Measurements from ENCODE around the gene SAPCD2.

The SAPCD2 gene

DNA sequence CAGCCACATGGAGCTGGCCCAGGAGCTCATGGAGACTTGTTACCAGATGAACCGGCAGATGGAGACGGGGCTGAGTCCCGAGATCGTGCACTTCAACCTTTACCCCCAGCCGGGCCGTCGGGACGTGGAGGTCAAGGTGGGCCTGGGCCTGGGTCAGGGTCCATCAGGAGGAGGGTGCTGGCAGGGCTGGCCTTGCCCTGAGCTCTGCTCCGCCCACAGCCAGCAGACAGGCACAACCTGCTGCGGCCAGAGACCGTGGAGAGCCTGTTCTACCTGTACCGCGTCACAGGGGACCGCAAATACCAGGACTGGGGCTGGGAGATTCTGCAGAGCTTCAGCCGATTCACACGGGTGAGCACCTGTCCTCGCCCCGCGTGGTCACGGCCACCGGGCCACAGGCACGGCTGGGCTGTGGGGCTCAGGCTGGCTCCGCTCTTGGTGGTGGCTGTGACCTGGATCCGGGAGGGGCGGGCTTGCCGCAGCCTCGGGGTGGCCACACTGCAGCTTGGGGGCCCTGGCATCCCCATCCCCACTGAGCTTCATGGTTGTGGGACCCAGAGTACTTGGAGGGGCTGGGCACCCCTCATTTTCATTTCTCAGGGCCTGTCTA lies 37.1 kb upstream of the SAPCD2 start:
- no peaks in the 10 kb centered on the region for H3K4me1 ChIP-seq (ENCODE audit: control extremely low read depth in 1 of 4, control insufficient read depth in 4 of 4, insufficient read depth in 4 of 4, low read length in 3 of 4)
- peaks cover 0 to 95% (median 61%) of the 10 kb centered on the region in 4 experiments for H3K36me3 ChIP-seq (ENCODE audit: control insufficient read depth in 4 of 4, insufficient read depth in 4 of 4, low read length in 3 of 4)
- CTCF ChIA-PET, result interaction anchor here (0.9 to 1.8 kb wide), 4 partner anchors 11 to 65 kb away, joined by 3 to 7 read pairs (median 5); no protein-coding TSS in a partner anchor
- no peak overlapping the region for H3K27ac ChIP-seq (ENCODE audit: insufficient read depth in 1 of 2, low read depth in 1 of 2, low read length in 2 of 2, poor library complexity in 1 of 2, severe bottlenecking in 2 of 2)
- no peak for DNase-seq
- H3K27me3 ChIP-seq (replicated peaks in 2 of 5; ENCODE audit: control insufficient read depth in 4 of 5, insufficient read depth in 5 of 5, low read length in 4 of 5), result no peaks in the 10 kb centered on the region
- POLR2A ChIA-PET, result no interaction called here
- H3K4me3 ChIP-seq (ENCODE audit: control insufficient read depth in 1 of 7, extremely low read depth in 1 of 7, insufficient read depth in 4 of 7, low read depth in 2 of 7, low read length in 6 of 7), result no peak overlapping the region
- WGBS (ENCODE audit: insufficient coverage), result 98% methylated on average over 27 of the region's 27 CpGs
- H3K9me3 ChIP-seq (ENCODE audit: control extremely low read depth in 1 of 5, control insufficient read depth in 4 of 5, insufficient read depth in 2 of 5, low read depth in 1 of 5, low read length in 4 of 5), result peaks cover 0 to 10% (median 1%) of the 10 kb centered on the region in 5 experiments

DNA sequence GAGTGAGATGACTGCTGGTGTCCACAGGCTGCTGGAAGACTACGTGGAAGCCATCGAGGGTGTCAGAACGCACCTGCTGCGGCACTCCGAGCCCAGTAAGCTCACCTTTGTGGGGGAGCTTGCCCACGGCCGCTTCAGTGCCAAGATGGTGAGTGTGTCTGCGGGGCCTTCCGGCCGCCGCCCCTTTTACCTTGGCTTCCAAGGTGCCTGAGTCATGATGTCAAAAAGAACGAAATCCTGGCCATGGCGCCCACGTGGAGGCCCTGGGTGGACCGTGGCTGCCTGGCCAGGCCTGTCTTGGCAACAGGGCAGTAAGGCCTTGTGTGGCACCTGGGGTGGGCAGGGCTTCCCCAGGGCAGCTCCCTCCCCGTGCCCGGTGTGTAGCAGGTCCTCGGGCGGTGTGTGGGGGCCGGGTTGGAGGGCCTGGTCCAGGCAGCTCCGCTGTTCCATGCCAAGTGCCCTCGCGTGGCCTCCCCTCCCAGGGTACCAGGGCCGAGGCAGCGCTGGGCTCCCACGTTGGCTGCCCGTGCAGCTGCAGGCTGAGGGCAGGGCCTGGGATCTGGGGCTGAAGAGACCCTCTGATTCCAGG lies 36.4 kb upstream of the SAPCD2 start:
- H3K4me1 ChIP-seq (ENCODE audit: control extremely low read depth in 1 of 4, control insufficient read depth in 4 of 4, insufficient read depth in 4 of 4, low read length in 3 of 4), result no peaks in the 10 kb centered on the region
- H3K4me3 ChIP-seq (ENCODE audit: control insufficient read depth in 1 of 7, extremely low read depth in 1 of 7, insufficient read depth in 4 of 7, low read depth in 2 of 7, low read length in 6 of 7), result no peak overlapping the region
- peaks cover 0 to 17% (median 4%) of the 10 kb centered on the region in 5 experiments for H3K9me3 ChIP-seq (ENCODE audit: control extremely low read depth in 1 of 5, control insufficient read depth in 4 of 5, insufficient read depth in 2 of 5, low read depth in 1 of 5, low read length in 4 of 5)
- WGBS (ENCODE audit: insufficient coverage), result 97% methylated on average over 23 of the region's 27 CpGs
- H3K27ac ChIP-seq (ENCODE audit: insufficient read depth in 1 of 2, low read depth in 1 of 2, low read length in 2 of 2, poor library complexity in 1 of 2, severe bottlenecking in 2 of 2), result no peak overlapping the region
- H3K27me3 ChIP-seq (replicated peaks in 2 of 5; ENCODE audit: control insufficient read depth in 4 of 5, insufficient read depth in 5 of 5, low read length in 4 of 5), result no peaks in the 10 kb centered on the region
- no peak for DNase-seq
- POLR2A ChIA-PET, result interaction anchor here (0.5 kb wide), 1 partner anchor 134 kb away, joined by 4 read pairs; no protein-coding TSS in a partner anchor
- H3K36me3 ChIP-seq (ENCODE audit: control insufficient read depth in 4 of 4, insufficient read depth in 4 of 4, low read length in 3 of 4), result peaks cover 2 to 95% (median 63%) of the 10 kb centered on the region in 4 experiments
- CTCF ChIA-PET, result interaction anchor here (0.9 to 1.4 kb wide), 2 partner anchors 18 to 66 kb away, joined by 3 read pairs; no protein-coding TSS in a partner anchor

DNA sequence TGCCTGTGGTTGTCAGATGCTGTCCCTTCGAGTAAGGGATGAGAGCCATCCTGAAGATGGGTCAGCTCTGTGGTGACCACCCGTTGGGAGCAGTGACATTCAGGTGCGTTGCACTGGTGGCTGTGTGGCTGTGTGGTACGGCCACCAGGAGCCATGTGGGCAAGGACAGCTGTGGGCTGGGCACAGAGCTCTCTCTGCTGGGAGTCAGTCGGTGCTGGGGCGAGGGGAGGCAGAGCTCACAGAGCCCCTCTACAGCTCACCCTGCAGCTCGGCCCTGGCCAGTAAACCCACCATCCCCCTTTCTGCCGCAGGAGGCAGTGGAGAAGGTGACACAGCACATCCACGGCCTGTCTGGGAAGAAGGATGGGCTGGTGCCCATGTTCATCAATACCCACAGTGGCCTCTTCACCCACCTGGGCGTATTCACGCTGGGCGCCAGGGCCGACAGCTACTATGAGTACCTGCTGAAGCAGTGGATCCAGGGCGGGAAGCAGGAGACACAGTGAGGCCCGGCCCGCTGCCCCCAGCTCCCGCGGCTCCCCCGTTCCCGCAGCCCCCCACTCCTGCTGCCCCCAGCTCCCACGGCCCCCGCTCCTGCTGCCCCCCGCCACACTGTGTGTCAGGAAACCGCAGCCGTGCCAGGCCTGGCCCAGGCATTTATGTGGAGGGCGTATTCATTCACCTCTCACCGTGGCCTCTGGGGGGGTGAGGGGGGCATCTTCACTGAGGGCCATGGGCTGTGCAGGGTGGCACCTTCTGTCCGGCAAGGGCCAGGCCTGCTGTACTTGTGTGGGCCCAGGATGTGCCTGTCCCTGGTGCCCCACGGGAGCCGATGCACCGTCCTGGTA lies 35.7 kb upstream of the SAPCD2 start:
- Histone ChIP-seq H3K27me3 (replicated peaks in 2 of 5; ENCODE audit: control insufficient read depth in 4 of 5, insufficient read depth in 5 of 5, low read length in 4 of 5) (no peaks in the 10 kb centered on the region), H3K4me1 (ENCODE audit: control extremely low read depth in 1 of 4, control insufficient read depth in 4 of 4, insufficient read depth in 4 of 4, low read length in 3 of 4) (no peaks in the 10 kb centered on the region), H3K36me3 (ENCODE audit: control insufficient read depth in 4 of 4, insufficient read depth in 4 of 4, low read length in 3 of 4) (peaks cover 5 to 97% (median 64%) of the 10 kb centered on the region in 4 experiments), H3K27ac (ENCODE audit: insufficient read depth in 1 of 2, low read depth in 1 of 2, low read length in 2 of 2, poor library complexity in 1 of 2, severe bottlenecking in 2 of 2) (no peak overlapping the region), H3K4me3 (ENCODE audit: control insufficient read depth in 1 of 7, extremely low read depth in 1 of 7, insufficient read depth in 4 of 7, low read depth in 2 of 7, low read length in 6 of 7) (no peak overlapping the region), H3K9me3 (ENCODE audit: control extremely low read depth in 1 of 5, control insufficient read depth in 4 of 5, insufficient read depth in 2 of 5, low read depth in 1 of 5, low read length in 4 of 5) (peaks cover 0 to 22% (median 4%) of the 10 kb centered on the region in 5 experiments)
- WGBS (ENCODE audit: insufficient coverage), result 98% methylated on average over 16 of the region's 31 CpGs
- CTCF ChIA-PET, result interaction anchor here (0.9 to 1.6 kb wide), 3 partner anchors 14 to 19 kb away, joined by 3 to 5 read pairs (median 4); partner anchors contain the start of gene MAN1B1
- no peak for DNase-seq
- POLR2A ChIA-PET, result no interaction called here

DNA sequence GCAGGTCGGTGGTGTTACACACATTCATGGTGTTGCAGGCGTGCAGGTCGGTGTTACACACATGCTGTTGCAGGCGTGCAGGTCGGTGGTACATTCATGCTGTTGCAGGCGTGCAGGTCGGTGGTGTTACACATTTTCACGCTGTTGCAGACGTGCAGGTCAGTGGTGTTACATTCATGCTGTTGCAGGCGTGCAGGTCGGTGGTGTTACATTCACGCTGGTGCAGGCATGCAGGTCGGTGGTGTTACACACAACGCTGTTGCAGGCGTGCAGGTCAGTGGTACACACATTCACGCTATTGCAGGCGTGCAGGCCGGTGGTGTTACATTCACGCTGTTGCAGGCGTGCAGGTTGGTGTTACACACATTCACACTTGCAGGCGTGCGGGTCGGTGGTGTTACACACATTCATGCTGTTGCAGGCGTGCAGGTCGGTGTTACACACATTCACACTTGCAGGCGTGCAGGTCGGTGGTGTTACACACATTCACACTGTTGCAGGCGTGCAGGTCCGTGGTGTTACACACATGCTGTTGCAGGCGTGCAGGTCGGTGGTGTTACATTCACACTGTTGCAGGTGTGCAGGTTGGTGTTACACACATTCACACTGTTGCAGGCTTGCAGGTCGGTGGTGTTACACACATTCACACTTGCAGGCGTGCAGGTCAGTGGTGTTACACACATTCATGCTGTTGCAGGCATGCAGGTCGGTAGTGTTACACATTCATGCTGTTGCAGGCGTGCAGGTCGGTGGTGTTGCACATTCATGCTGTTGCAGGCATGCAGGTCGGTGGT lies 33.0 kb upstream of the SAPCD2 start:
- CTCF ChIA-PET, result interaction anchor here (1.1 kb wide), 1 partner anchor 12 kb away, joined by 3 read pairs; no protein-coding TSS in a partner anchor

DNA sequence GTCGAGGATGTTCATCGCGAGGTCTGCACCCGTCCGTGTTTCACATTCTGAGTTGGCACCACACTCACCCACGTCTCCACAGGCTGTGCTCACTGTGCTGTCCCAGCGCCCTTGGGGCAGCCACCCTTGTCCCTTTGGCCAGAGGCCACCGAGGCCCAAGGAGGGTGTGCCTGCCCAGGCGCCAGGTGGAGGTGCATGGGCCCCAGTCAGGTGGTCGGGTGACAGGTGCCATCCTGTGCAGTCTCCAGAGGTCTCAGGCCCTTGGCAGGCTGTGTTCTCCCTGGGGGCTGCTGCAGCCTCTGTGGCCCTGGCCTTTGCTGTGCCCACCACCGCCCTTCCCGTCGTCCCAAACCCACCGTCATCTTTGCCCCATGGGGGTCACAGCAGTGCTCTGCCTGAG lies 28.9 kb upstream of the SAPCD2 start:
- peaks cover 5 to 80% (median 59%) of the 10 kb centered on the region in 4 experiments for H3K36me3 ChIP-seq (ENCODE audit: control insufficient read depth in 4 of 4, insufficient read depth in 4 of 4, low read length in 3 of 4)
- ChIA-PET POLR2A (no interaction called here), CTCF (no interaction called here)
- no peak overlapping the region for H3K4me3 ChIP-seq (ENCODE audit: control insufficient read depth in 1 of 7, extremely low read depth in 1 of 7, insufficient read depth in 4 of 7, low read depth in 2 of 7, low read length in 6 of 7)
- 95% methylated on average over 6 of the region's 14 CpGs for WGBS (ENCODE audit: insufficient coverage)
- no peaks in the 10 kb centered on the region for H3K4me1 ChIP-seq (ENCODE audit: control extremely low read depth in 1 of 4, control insufficient read depth in 4 of 4, insufficient read depth in 4 of 4, low read length in 3 of 4)
- no peaks in the 10 kb centered on the region for H3K27me3 ChIP-seq (replicated peaks in 2 of 5; ENCODE audit: control insufficient read depth in 4 of 5, insufficient read depth in 5 of 5, low read length in 4 of 5)
- no peak overlapping the region for H3K27ac ChIP-seq (ENCODE audit: insufficient read depth in 1 of 2, low read depth in 1 of 2, low read length in 2 of 2, poor library complexity in 1 of 2, severe bottlenecking in 2 of 2)
- H3K9me3 ChIP-seq (ENCODE audit: control extremely low read depth in 1 of 5, control insufficient read depth in 4 of 5, insufficient read depth in 2 of 5, low read depth in 1 of 5, low read length in 4 of 5), result peaks cover 0 to 22% (median 4%) of the 10 kb centered on the region in 5 experiments
- no peak for DNase-seq

More for the DNA sequence above, 33.0 kb upstream of the SAPCD2 start:
- Histone ChIP-seq H3K36me3 (ENCODE audit: control insufficient read depth in 4 of 4, insufficient read depth in 4 of 4, low read length in 3 of 4) (peaks cover 5 to 94% (median 62%) of the 10 kb centered on the region in 4 experiments), H3K4me3 (ENCODE audit: control insufficient read depth in 1 of 7, extremely low read depth in 1 of 7, insufficient read depth in 4 of 7, low read depth in 2 of 7, low read length in 6 of 7) (no peak overlapping the region), H3K27me3 (replicated peaks in 2 of 5; ENCODE audit: control insufficient read depth in 4 of 5, insufficient read depth in 5 of 5, low read length in 4 of 5) (no peaks in the 10 kb centered on the region), H3K27ac (ENCODE audit: insufficient read depth in 1 of 2, low read depth in 1 of 2, low read length in 2 of 2, poor library complexity in 1 of 2, severe bottlenecking in 2 of 2) (no peak overlapping the region), H3K4me1 (ENCODE audit: control extremely low read depth in 1 of 4, control insufficient read depth in 4 of 4, insufficient read depth in 4 of 4, low read length in 3 of 4) (no peaks in the 10 kb centered on the region), H3K9me3 (ENCODE audit: control extremely low read depth in 1 of 5, control insufficient read depth in 4 of 5, insufficient read depth in 2 of 5, low read depth in 1 of 5, low read length in 4 of 5) (peaks cover 0 to 22% (median 4%) of the 10 kb centered on the region in 5 experiments)
- WGBS (ENCODE audit: insufficient coverage), result 97% methylated on average over 36 of the region's 37 CpGs
- POLR2A ChIA-PET, result no interaction called here
- DNase-seq, result no peak

DNA sequence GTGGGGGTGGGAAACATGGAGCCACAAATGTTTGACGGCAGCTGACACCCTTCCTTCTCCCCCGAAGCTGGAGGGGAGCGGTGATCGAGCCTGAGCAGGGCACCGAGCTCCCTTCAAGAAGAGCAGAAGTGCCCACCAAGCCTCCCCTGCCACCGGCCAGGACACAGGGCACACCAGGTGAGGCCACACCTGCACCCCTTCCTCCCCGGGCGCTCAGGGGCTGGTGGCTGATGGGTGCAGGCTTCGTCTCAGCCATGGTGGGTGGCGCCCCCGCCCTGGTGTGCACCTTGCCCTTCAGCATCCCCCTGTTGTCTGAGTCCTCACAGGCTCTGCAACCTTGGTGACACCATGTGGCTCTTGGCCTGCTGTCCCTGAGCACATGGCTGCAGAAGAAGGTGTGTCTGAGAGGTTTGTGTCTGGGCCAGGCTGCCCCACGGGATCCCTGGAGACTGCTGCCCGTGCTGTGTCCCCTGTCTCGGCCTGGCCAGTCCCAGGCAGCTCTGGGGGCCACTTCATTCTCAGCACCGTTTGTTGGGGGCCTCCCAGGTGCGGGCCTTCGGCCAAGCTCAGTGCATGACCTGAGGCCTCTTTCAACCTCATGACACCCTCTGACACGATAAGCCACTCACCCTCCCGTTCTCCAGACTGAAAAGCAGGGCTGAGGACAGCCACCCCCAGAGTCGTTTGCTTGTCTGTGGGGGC lies 27.6 kb upstream of the SAPCD2 start:
- over 99% methylated on average over 15 of the region's 20 CpGs for WGBS (ENCODE audit: insufficient coverage)
- H3K4me1 ChIP-seq (ENCODE audit: control extremely low read depth in 1 of 4, control insufficient read depth in 4 of 4, insufficient read depth in 4 of 4, low read length in 3 of 4), result no peaks in the 10 kb centered on the region
- no peak for DNase-seq
- no peaks in the 10 kb centered on the region for H3K27me3 ChIP-seq (replicated peaks in 2 of 5; ENCODE audit: control insufficient read depth in 4 of 5, insufficient read depth in 5 of 5, low read length in 4 of 5)
- H3K4me3 ChIP-seq (ENCODE audit: control insufficient read depth in 1 of 7, extremely low read depth in 1 of 7, insufficient read depth in 4 of 7, low read depth in 2 of 7, low read length in 6 of 7), result no peak overlapping the region
- ChIA-PET POLR2A (no interaction called here), CTCF (interaction anchor here (0.7 to 1.7 kb wide), 3 partner anchors 10 to 129 kb away, joined by 3 to 5 read pairs (median 4); partner anchors contain the start of genes MAN1B1 and RNF224)
- H3K9me3 ChIP-seq (ENCODE audit: control extremely low read depth in 1 of 5, control insufficient read depth in 4 of 5, insufficient read depth in 2 of 5, low read depth in 1 of 5, low read length in 4 of 5), result peaks cover 0 to 16% (median 4%) of the 10 kb centered on the region in 5 experiments
- H3K36me3 ChIP-seq (ENCODE audit: control insufficient read depth in 4 of 4, insufficient read depth in 4 of 4, low read length in 3 of 4), result peaks cover 5 to 73% (median 48%) of the 10 kb centered on the region in 4 experiments
- no peak overlapping the region for H3K27ac ChIP-seq (ENCODE audit: insufficient read depth in 1 of 2, low read depth in 1 of 2, low read length in 2 of 2, poor library complexity in 1 of 2, severe bottlenecking in 2 of 2)
